ENCODE results near the gene ITPKA. TPM values are rescaled to one million over a fixed set of nuclear protein-coding genes. Genes with fewer than 3 reads are reported as not detected.

The ITPKA gene
- total RNA-seq, 1 experiment from 2014 or later, result not detected

- no peak overlapping the region for H2AFZ ChIP-seq (ENCODE audit: low read length)
- DNase-seq, result no peak
- H3K4me2 ChIP-seq (ENCODE audit: low read depth, low read length, poor library complexity, severe bottlenecking), result peak overlapping the region; percentile 55
Observed at GRCh38 chr15:41501931-41502794, 8.5 kb downstream of the ITPKA start.

GRCh38 chr15:41502795-41503668 lies 9.4 kb downstream of the ITPKA start:
- H3K9me3 ChIP-seq (ENCODE audit: low read length), result no peaks in the 10 kb centered on the region
- no peak overlapping the region for H3K27ac ChIP-seq (ENCODE audit: low read length)
- no peak overlapping the region for H2AFZ ChIP-seq (ENCODE audit: low read length)
- H4K20me1 ChIP-seq (ENCODE audit: insufficient read depth, low read depth, low read length), result no peaks in the 10 kb centered on the region
- no peaks in the 10 kb centered on the region for H3K36me3 ChIP-seq (ENCODE audit: insufficient read depth, low read length)
- no peak for DNase-seq
- H3K9me2 ChIP-seq (replicated peaks; ENCODE audit: insufficient read depth, low read length), result no peaks in the 10 kb centered on the region
- no peak overlapping the region for H3K9ac ChIP-seq (ENCODE audit: low read length)
- H3K79me2 ChIP-seq (ENCODE audit: low read length), result no peaks in the 10 kb centered on the region
- H3K4me1 ChIP-seq (ENCODE audit: low read length), result peaks cover 22% of the 10 kb centered on the region
- no peak overlapping the region for H3K4me2 ChIP-seq (ENCODE audit: low read depth, low read length, poor library complexity, severe bottlenecking)
- H3K27me3 ChIP-seq (ENCODE audit: low read length), result no peaks in the 10 kb centered on the region
- H3K4me3 ChIP-seq (ENCODE audit: low read length), result no peak overlapping the region

More at GRCh38 chr15:41501931-41502794, 8.5 kb downstream of the ITPKA start:
- no peak overlapping the region for H3K9ac ChIP-seq (ENCODE audit: low read length)
- no peak overlapping the region for H3K27ac ChIP-seq (ENCODE audit: low read length)
- peak overlapping the region; percentile 44; the same call in 1 of the 2 replicates for H3K4me3 ChIP-seq (ENCODE audit: low read length)
- H3K9me3 ChIP-seq (ENCODE audit: low read length), result no peaks in the 10 kb centered on the region
- no peaks in the 10 kb centered on the region for H3K36me3 ChIP-seq (ENCODE audit: insufficient read depth, low read length)
- no peaks in the 10 kb centered on the region for H4K20me1 ChIP-seq (ENCODE audit: insufficient read depth, low read depth, low read length)
- no peaks in the 10 kb centered on the region for H3K79me2 ChIP-seq (ENCODE audit: low read length)
- no peaks in the 10 kb centered on the region for H3K9me2 ChIP-seq (replicated peaks; ENCODE audit: insufficient read depth, low read length)
- H3K4me1 ChIP-seq (ENCODE audit: low read length), result peaks cover 22% of the 10 kb centered on the region
- H3K27me3 ChIP-seq (ENCODE audit: low read length), result no peaks in the 10 kb centered on the region

GRCh38 chr15:41503669-41504010 lies 10.0 kb downstream of the ITPKA start:
- Histone ChIP-seq H3K4me2 (ENCODE audit: low read depth, low read length, poor library complexity, severe bottlenecking) (no peak overlapping the region), H3K9me3 (ENCODE audit: low read length) (no peaks in the 10 kb centered on the region), H3K27me3 (ENCODE audit: low read length) (no peaks in the 10 kb centered on the region), H4K20me1 (ENCODE audit: insufficient read depth, low read depth, low read length) (no peaks in the 10 kb centered on the region), H3K4me3 (ENCODE audit: low read length) (no peak overlapping the region), H3K9me2 (replicated peaks; ENCODE audit: insufficient read depth, low read length) (no peaks in the 10 kb centered on the region), H3K79me2 (ENCODE audit: low read length) (no peaks in the 10 kb centered on the region), H3K9ac (ENCODE audit: low read length) (no peak overlapping the region), H3K36me3 (ENCODE audit: insufficient read depth, low read length) (no peaks in the 10 kb centered on the region), H3K27ac (ENCODE audit: low read length) (no peak overlapping the region), H2AFZ (ENCODE audit: low read length) (no peak overlapping the region), H3K4me1 (ENCODE audit: low read length) (peaks cover 19% of the 10 kb centered on the region)
- no peak for DNase-seq

DNA sequence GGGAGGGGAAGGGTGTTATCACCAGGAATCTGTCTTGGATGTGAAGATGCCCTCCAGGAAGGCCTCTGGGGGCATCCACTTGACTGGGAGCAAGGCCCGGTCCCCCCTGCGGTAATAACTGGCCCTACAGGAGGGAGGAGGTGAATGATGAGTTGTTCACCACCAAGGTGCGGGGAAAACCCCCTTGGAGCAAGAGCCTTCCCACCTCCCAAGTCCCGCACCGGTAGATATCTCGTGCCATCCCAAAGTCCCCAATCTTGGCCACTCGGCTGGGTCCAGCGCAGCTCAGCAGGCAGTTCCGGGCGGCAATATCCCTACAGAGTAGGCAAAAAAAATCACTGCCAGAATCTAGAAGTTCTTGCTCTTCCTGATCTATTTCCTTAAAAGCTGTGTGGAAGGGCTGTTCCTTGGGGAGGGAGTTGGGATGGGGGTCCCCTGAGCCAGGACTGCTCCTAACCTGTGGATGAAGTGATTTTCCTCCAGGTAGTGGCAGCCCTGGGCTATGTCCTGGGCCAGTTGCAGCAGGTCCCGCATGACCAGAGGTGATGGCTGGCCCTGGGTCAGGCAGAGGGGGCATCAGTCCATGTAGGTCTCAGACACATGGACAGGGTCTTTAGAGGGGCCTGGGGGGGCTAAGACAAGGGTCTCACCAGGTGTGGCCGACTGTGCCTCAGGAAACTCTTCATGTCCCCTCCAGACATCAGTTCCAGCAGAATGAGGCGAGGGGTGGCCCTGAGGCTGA lies 11.2 kb downstream of the ITPKA start:
- Histone ChIP-seq H3K4me1 (ENCODE audit: low read length) (peaks cover 8% of the 10 kb centered on the region), H4K20me1 (ENCODE audit: insufficient read depth, low read depth, low read length) (no peaks in the 10 kb centered on the region), H3K36me3 (ENCODE audit: insufficient read depth, low read length) (no peaks in the 10 kb centered on the region), H3K9ac (ENCODE audit: low read length) (no peak overlapping the region), H3K9me2 (replicated peaks; ENCODE audit: insufficient read depth, low read length) (no peaks in the 10 kb centered on the region), H3K27me3 (ENCODE audit: low read length) (no peaks in the 10 kb centered on the region), H3K27ac (ENCODE audit: low read length) (no peak overlapping the region), H3K9me3 (ENCODE audit: low read length) (no peaks in the 10 kb centered on the region), H3K79me2 (ENCODE audit: low read length) (no peaks in the 10 kb centered on the region), H3K4me3 (ENCODE audit: low read length) (no peak overlapping the region), H3K4me2 (ENCODE audit: low read depth, low read length, poor library complexity, severe bottlenecking) (no peak overlapping the region), H2AFZ (ENCODE audit: low read length) (no peak overlapping the region)
- no peak for DNase-seq

DNA sequence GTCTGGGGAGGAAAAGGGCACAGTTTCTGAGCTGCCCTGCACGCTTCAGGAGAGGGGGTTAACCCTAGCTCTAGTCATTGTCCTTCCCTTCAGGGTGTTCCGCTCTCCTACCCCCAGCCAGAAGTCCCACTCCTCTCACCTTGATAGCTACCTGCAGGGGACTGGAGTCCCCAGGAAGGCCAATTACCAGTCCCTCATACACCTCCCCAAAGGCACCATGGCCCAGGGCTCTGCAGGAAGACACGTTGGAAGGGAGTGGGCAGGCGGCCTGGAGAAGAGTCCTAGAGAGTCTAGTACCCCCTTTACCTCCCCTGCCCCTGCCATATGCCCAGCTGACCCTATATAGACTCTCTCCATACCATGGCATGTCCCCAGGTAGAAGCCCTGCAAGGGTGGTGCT lies 12.1 kb downstream of the ITPKA start:
- H3K27me3 ChIP-seq (ENCODE audit: low read length), result no peaks in the 10 kb centered on the region
- no peak overlapping the region for H3K4me3 ChIP-seq (ENCODE audit: low read length)
- no peak overlapping the region for H3K27ac ChIP-seq (ENCODE audit: low read length)
- no peak overlapping the region for H3K4me2 ChIP-seq (ENCODE audit: low read depth, low read length, poor library complexity, severe bottlenecking)
- H3K4me1 ChIP-seq (ENCODE audit: low read length), result peaks cover 8% of the 10 kb centered on the region
- H3K9ac ChIP-seq (ENCODE audit: low read length), result no peak overlapping the region
- no peak for DNase-seq
- no peaks in the 10 kb centered on the region for H3K79me2 ChIP-seq (ENCODE audit: low read length)
- no peaks in the 10 kb centered on the region for H3K9me2 ChIP-seq (replicated peaks; ENCODE audit: insufficient read depth, low read length)
- H3K9me3 ChIP-seq (ENCODE audit: low read length), result no peaks in the 10 kb centered on the region
- no peaks in the 10 kb centered on the region for H3K36me3 ChIP-seq (ENCODE audit: insufficient read depth, low read length)
- no peaks in the 10 kb centered on the region for H4K20me1 ChIP-seq (ENCODE audit: insufficient read depth, low read depth, low read length)
- H2AFZ ChIP-seq (ENCODE audit: low read length), result no peak overlapping the region

DNA sequence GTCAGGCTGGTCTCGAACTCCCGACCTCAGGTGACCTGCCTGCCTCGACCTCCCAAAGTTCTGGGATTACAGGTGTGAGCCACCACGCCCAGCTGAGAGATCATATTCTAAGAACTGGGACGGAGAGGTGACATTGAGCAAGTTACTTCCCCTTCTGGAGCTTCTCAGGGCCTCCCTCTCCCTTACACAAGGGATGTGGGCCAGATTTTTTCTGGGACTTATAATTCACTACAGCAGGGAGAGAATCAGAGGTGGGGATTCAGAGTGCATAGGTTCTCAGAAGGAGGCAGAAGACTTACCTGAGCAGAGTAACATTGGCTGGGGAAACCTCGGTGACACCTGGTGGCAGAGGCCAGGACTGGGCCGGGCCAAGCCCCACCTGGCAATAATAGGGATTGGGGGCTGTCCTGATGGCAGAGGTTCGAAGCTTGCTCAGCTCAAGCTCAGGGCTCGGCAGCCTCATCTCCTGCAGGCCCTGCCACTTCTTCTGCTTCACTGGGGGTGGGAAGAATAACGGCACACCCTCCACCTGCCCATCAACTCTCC lies 13.2 kb downstream of the ITPKA start:
- no peak overlapping the region for H2AFZ ChIP-seq (ENCODE audit: low read length)
- H3K4me1 ChIP-seq (ENCODE audit: low read length), result peaks cover 1% of the 10 kb centered on the region
- H3K9ac ChIP-seq (ENCODE audit: low read length), result no peak overlapping the region
- H3K79me2 ChIP-seq (ENCODE audit: low read length), result no peaks in the 10 kb centered on the region
- no peak overlapping the region for H3K27ac ChIP-seq (ENCODE audit: low read length)
- H3K27me3 ChIP-seq (ENCODE audit: low read length), result no peaks in the 10 kb centered on the region
- H3K36me3 ChIP-seq (ENCODE audit: insufficient read depth, low read length), result no peaks in the 10 kb centered on the region
- no peak for DNase-seq
- no peaks in the 10 kb centered on the region for H3K9me2 ChIP-seq (replicated peaks; ENCODE audit: insufficient read depth, low read length)
- H3K4me2 ChIP-seq (ENCODE audit: low read depth, low read length, poor library complexity, severe bottlenecking), result no peak overlapping the region
- H4K20me1 ChIP-seq (ENCODE audit: insufficient read depth, low read depth, low read length), result no peaks in the 10 kb centered on the region
- no peaks in the 10 kb centered on the region for H3K9me3 ChIP-seq (ENCODE audit: low read length)
- H3K4me3 ChIP-seq (ENCODE audit: low read length), result no peak overlapping the region

- H3K27me3 ChIP-seq (ENCODE audit: low read length), result no peaks in the 10 kb centered on the region
- no peaks in the 10 kb centered on the region for H3K79me2 ChIP-seq (ENCODE audit: low read length)
- H3K4me3 ChIP-seq (ENCODE audit: low read length), result no peak overlapping the region
- H3K4me2 ChIP-seq (ENCODE audit: low read depth, low read length, poor library complexity, severe bottlenecking), result no peak overlapping the region
- no peak overlapping the region for H3K27ac ChIP-seq (ENCODE audit: low read length)
- no peak for DNase-seq
- no peaks in the 10 kb centered on the region for H4K20me1 ChIP-seq (ENCODE audit: insufficient read depth, low read depth, low read length)
- no peaks in the 10 kb centered on the region for H3K9me3 ChIP-seq (ENCODE audit: low read length)
- H3K9ac ChIP-seq (ENCODE audit: low read length), result no peak overlapping the region
- no peaks in the 10 kb centered on the region for H3K9me2 ChIP-seq (replicated peaks; ENCODE audit: insufficient read depth, low read length)
- H2AFZ ChIP-seq (ENCODE audit: low read length), result no peak overlapping the region
- H3K4me1 ChIP-seq (ENCODE audit: low read length), result 0 out of 2 replicates have a peak, but pooled peaks cover 3% of the 10 kb centered on the region
- H3K36me3 ChIP-seq (ENCODE audit: insufficient read depth, low read length), result no peaks in the 10 kb centered on the region
Observed at GRCh38 chr15:41507820-41508290, 14.2 kb downstream of the ITPKA start.

All from Karpas-422 (cell line).